SK-N-MC (cell line): ENCODE data around the gene TLE6.
"Not testable (repeated sequence)": the region's sequence is repeated elsewhere in the genome, so short reads cannot be mapped to it uniquely, and the experiment has no call there.

Source experiments
- DNase-seq: peaks from one replicate; pipeline ENCODE4 v3.0.0-alpha.2; 2011; ENCODE audit warnings: low read depth, low spot score
- H3K27ac ChIP-seq: fragments of 200-600 bp; sonication (generic); 2 replicates; pipeline ENCODE4 v1.5.1; 2016; ENCODE audit warnings: mixed run types
- H3K36me3 ChIP-seq: fragments of 200-600 bp; sonication (generic); 2 replicates; pipeline ENCODE4 v1.6.1; 2017; ENCODE audit warnings: antibody characterized with exemption, low read length, mixed read lengths; ENCODE audit not compliant: insufficient read depth
- H3K4me3 ChIP-seq: fragments of 200-600 bp; sonication (generic); 2 replicates; pipeline ENCODE4 v1.5.1; 2016
- H3K9ac ChIP-seq: fragments of 200-600 bp; sonication (generic); 2 replicates; pipeline ENCODE4 v1.8.0; 2017; ENCODE audit warnings: mixed run types, mixed read lengths; ENCODE audit not compliant: insufficient read length
- H3K9me3 ChIP-seq: fragments of 200-600 bp; sonication (generic); 2 replicates; pipeline ENCODE4 v1.6.1; 2017; ENCODE audit warnings: low read depth, mild to moderate bottlenecking, antibody characterized with exemption, low read length, moderate library complexity, mixed read lengths
- EZH2 ChIP-seq: fragments of 200-600 bp; sonication (generic); IDR thresholded peaks from one replicate; pipeline ENCODE4 v1.6.1; 2017; ENCODE audit warnings: antibody characterized with exemption
- FOXP2 ChIP-seq: optimal IDR thresholded peaks from 2 replicates; pipeline ENCODE3; 2011; ENCODE audit warnings: mild to moderate bottlenecking, moderate library complexity; ENCODE audit not compliant: insufficient read depth; ENCODE audit errors: extremely low read length, control extremely low read depth
- POLR2AphosphoS5 ChIP-seq: IDR thresholded peaks from 2 replicates; pipeline ENCODE4 v1.6.1; 2012; ENCODE audit warnings: mild to moderate bottlenecking, low read depth, low read length, borderline replicate concordance

The TLE6 gene

DNA sequence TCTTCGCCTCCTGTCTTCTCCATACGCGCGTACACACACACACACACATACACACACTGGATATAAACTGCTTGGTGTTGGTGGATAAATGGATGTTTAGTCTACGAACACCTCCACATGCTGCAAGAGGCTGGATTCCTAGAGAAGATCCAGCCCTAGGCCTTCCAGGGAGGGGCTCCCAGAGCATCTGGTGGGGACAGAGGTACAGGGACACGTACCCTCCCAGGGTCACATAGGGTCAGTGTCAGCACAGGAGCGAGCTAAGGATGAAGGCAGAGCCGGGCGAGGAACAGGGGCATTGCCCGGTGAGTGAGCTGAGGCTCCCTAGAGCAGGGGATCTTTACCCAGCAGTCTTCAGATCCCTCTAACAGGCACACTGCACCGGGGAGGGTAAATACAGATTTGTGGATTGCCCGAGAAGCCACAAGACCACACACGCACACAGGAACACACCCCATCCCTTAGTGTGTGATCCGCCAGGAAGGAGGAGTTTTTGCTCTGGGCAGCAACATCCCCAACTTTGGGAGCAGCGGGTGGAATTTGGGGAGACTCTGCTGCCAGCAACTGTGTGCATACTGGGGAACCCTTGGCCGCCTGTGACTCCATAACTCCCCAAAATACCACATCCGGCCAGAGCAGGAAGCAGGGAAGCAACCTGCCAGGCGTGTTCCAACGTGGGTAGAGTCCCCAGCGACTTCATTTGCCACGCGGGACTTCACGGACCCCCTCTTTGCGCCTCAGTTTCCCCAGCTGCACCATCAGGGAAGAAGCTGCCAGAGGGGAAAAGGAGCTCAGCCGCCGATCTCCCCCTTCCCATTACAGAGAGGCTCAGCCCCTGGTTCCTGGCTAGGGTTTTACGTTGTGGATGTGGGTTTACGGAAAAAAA is 57.5 kb downstream of the TLE6 start:
- Histone ChIP-seq H3K36me3 (no peaks in the 10 kb centered on the region), H3K9ac (peak overlapping the region; percentile 83), H3K27ac (peak overlapping the region; percentile 87; the same call in 1 of the 2 replicates), H3K9me3 (no peaks in the 10 kb centered on the region), H3K4me3 (peak overlapping the region; percentile 92)
- DNase-seq: no peak
- TF ChIP-seq POLR2AphosphoS5 (no peak), EZH2 (no peak), FOXP2 (no peak)

DNA sequence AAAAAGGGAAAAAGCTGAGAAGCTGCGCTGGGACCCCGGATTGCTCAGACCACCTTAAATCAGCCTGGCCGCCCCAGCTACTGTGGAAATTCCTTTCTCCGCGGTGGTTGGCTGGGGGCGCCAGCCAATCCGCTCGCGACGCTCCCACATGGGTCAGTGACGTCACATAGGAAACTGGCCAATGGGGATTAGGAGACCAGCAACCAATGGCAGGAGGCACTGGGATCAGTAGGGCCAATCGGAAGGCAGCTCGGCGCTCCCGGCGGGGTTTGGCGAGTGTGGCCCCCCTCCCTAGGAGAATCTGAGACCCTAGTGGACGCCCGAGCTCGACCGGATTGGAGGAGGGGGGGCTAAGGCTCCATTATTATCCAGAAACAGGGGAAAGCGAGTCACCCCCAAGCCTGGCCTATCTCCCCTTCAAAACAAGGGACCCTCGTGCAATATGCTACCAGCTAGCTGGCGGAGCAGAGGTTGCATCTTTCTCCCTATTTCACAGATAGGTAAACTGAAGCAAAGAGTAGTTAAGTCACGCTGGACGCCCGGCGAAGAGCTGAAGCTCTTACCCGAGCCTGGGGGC is 58.3 kb downstream of the TLE6 start:
- Histone ChIP-seq H3K9ac (peak overlapping the region; percentile 83), H3K9me3 (no peaks in the 10 kb centered on the region), H3K4me3 (peak overlapping the region; percentile 92), H3K36me3 (no peaks in the 10 kb centered on the region), H3K27ac (peak overlapping the region; percentile 92)
- TF ChIP-seq EZH2 (no peak), POLR2AphosphoS5 (peak; percentile 80), FOXP2 (no peak)
- DNase-seq: peak; percentile 98

DNA sequence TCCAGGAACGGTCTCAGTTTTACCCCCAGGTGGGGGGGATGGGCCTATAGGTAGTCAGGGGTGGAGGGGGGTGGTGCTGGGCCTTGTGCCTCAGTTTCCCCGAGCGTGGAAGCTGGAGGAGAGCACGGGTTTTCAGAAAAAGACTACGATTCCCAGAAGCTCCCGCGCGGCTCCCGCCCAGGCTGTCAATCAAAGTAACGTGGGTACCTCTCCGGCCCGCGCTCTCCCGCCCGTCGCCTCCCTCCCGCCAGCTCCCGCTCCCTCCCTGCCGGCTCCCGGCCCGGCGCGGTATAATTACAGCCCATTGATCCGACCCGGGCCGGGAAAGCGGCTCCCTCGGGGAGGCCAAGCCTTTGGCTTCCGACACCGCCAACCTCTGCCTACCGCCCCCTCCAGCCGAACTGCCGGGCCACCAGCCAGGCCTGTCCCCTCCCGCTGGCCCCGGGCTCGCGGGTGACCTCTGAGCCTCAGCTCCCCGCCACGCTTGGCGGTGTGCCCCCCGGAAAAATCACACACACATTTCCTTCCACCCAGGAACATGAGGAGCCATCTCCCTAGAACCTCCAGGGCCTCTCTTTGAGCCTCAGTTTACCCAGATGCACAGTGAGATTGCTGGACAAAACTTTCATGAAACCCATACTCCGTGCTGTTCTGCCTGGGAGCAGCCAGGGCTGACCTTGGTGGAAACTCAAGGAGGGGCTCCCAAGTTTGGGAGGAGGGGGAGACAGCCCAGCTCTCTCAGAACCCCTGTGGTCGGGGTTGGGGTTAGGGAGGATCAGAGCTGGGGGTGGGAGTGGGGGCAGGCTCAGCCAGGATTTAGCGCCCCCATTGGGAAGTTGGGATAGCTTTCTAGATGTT is 59.0 kb downstream of the TLE6 start:
- peak overlapping the region; percentile 92 for H3K4me3 ChIP-seq
- TF ChIP-seq EZH2 (no peak), POLR2AphosphoS5 (peak; percentile 46)
- H3K36me3 ChIP-seq: no peaks in the 10 kb centered on the region
- DNase-seq: peak; percentile 63
- H3K9me3 ChIP-seq: no peaks in the 10 kb centered on the region
- H3K9ac ChIP-seq: peak overlapping the region; percentile 73
- peak overlapping the region; percentile 92 for H3K27ac ChIP-seq

DNA sequence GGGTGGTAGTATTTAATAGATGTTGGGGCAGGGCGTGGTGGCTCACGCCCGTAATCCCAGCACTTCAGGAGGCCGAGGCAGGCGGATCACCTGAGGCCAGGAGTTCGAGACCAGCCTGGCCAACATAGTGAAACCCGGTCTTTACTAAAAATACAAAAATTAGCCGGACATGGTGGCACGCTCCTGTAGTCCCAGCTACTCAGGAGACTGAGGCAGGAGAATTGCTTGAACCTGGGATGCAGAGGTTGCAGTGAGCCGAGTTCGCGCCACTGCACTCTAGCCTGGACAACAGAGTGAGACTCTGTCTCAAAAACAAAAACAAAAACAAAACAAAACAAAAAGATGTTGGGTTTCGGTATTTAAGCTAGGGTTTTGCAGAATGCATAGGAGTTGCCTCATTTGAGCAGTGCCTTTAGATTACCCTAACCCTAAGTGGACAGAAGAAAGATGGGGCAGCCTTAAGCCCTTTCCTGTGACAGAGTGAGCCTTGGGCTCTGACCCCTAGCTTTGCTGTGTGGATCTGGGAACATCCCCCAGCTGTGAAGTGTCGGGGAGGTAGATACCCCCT is 59.7 kb downstream of the TLE6 start:
- not testable (repeated sequence) for H3K9ac ChIP-seq, H3K27ac ChIP-seq

DNA sequence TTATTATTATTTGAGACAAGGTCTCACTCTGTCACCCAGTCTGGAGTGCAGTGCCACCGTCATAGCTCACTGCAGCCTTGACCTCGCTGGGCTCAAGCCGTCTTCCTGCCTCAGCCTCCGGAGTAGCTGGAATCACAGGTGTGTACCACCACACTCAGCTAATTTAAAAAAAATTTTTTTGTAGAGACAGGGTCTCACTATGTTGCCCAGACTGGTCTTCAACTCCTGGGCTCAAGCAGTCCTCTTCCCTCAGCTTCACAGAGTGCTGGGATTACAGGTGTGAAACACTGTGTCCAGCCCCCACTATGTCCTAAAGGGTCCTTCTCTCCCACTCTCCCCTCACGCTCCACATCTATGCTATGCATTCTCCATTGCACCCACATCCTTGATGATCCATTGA is 60.9 kb downstream of the TLE6 start:
- TF ChIP-seq POLR2AphosphoS5 (no peak), FOXP2 (no peak), EZH2 (no peak)
- H3K36me3 ChIP-seq: no peaks in the 10 kb centered on the region
- H3K4me3 ChIP-seq: no peak overlapping the region
- no peak overlapping the region for H3K27ac ChIP-seq
- DNase-seq: no peak
- H3K9me3 ChIP-seq: no peaks in the 10 kb centered on the region
- H3K9ac ChIP-seq: no peak overlapping the region

More for the DNA sequence above, 59.7 kb downstream of the TLE6 start:
- not testable (repeated sequence) for H3K9me3 ChIP-seq, H3K36me3 ChIP-seq, DNase-seq, H3K4me3 ChIP-seq

DNA sequence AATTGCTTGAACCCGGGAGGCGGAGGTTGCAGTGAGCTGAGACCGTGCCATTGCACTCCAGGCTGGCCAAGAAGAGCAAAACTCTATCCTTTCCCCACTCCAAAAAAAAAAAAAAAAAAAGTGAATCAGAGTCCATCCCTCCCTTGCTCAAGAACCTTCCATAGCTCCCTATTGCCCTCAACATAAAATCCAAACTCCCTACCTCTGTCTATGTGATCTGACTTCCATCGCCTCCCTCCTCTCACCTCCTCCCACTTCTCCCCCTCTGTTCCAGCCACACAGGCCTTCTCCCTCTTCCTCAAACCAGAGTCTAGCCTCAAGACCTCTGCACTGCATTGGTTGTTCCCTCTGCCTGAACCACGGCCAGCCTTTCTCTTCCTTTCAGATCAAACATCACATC is 61.8 kb downstream of the TLE6 start:
- no peak for DNase-seq
- Histone ChIP-seq H3K27ac (no peak overlapping the region), H3K9me3 (no peaks in the 10 kb centered on the region), H3K4me3 (no peak overlapping the region), H3K9ac (no peak overlapping the region), H3K36me3 (no peaks in the 10 kb centered on the region)
- no peak for TF ChIP-seq FOXP2

DNA sequence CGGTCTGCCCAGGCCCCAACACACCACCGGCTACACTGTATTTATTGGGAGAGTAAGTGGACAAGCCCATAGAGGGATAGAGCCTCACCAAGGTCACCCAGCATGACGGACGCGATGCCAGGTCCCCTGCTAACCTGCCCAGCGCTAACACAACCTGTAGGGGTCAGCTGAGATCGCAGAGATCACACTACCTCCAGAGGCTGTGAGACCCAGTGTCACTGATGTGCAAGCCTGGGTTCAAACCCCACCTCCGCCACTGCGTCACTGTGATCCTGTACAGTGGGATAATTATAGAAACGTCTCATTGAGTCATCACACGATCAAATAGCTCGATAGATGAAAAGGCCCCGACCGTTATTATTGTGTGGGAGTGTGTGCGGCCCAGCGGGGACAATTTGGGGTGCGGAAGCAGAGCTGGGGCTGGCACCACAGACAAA is 62.3 kb downstream of the TLE6 start:
- Histone ChIP-seq H3K36me3 (no peaks in the 10 kb centered on the region), H3K4me3 (no peak overlapping the region), H3K9me3 (no peaks in the 10 kb centered on the region), H3K27ac (no peak overlapping the region), H3K9ac (no peak overlapping the region)
- DNase-seq: no peak
- TF ChIP-seq POLR2AphosphoS5 (no peak), EZH2 (no peak), FOXP2 (no peak)

DNA sequence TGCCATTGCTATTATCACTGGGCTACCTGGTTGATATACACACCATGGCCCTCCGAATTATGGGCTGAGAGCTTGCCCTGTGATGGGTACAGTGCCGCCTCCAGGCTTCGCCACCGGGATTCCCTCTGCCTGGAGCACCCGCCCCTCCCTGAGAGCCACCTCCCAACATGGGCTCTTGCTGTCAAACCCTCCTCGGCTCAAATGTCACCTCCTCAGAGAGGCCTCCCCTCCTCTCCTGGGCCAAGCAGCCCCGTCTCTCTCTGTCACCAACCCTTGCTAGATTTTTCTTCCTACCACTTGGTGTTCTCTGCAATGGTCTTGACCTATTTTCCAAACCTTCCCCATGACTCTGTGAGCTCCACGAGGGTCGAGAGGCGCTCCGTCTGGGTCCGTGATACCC is 64.0 kb downstream of the TLE6 start:
- no peaks in the 10 kb centered on the region for H3K9me3 ChIP-seq
- no peak for DNase-seq
- H3K9ac ChIP-seq: peak overlapping the region; percentile 82
- H3K27ac ChIP-seq: peak overlapping the region; percentile 94
- H3K4me3 ChIP-seq: peak overlapping the region; percentile 73
- TF ChIP-seq POLR2AphosphoS5 (no peak), FOXP2 (no peak), EZH2 (no peak)
- H3K36me3 ChIP-seq: no peaks in the 10 kb centered on the region
